ENCODE data around the gene EFCAB13. TPM values are rescaled to one million over a fixed set of nuclear protein-coding genes. Genes with fewer than 3 reads are reported as not detected.

The EFCAB13 gene
- total RNA-seq, 3 donors from 2014 or later, result 2.7 to 15.3 (median 4.7) TPM

DNA sequence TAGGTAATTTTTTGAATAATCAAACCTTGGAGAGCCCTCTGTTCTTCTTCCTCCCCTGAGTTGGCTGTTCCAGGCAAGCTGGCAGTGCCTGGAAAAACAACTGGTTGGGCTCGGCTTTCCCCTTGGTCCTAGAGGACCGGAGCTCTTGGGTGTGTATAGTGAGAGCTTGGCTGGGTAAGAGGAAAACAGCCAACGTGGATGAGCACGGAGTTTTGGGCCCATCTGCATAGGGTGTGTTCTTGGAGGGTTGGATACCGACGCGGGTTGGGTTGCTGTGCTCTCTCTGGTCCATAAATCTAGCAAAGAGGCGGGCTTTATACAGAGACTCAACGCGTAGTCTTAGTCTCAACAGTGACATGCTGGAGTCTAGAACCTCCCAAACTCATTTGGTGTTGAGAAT, 46.9 kb upstream of the EFCAB13 start:
- DNase-seq (peak in 2 of 3 donors; percentile 53 to 54), ATAC-seq (peak; percentile 45)
- Histone ChIP-seq H3K36me3 (ENCODE audit: low read depth) (no peaks in the 10 kb centered on the region), H3K9me3 (no peaks in the 10 kb centered on the region), H3K4me3 (no peak overlapping the region), H3K4me1 (ENCODE audit: low read depth) (peaks cover 18% of the 10 kb centered on the region)
- TF ChIP-seq, protein P1, sequence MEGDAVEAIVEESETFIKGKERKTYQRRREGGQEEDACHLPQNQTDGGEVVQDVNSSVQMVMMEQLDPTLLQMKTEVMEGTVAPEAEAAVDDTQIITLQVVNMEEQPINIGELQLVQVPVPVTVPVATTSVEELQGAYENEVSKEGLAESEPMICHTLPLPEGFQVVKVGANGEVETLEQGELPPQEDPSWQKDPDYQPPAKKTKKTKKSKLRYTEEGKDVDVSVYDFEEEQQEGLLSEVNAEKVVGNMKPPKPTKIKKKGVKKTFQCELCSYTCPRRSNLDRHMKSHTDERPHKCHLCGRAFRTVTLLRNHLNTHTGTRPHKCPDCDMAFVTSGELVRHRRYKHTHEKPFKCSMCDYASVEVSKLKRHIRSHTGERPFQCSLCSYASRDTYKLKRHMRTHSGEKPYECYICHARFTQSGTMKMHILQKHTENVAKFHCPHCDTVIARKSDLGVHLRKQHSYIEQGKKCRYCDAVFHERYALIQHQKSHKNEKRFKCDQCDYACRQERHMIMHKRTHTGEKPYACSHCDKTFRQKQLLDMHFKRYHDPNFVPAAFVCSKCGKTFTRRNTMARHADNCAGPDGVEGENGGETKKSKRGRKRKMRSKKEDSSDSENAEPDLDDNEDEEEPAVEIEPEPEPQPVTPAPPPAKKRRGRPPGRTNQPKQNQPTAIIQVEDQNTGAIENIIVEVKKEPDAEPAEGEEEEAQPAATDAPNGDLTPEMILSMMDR (IDR thresholded peaks at IDR 0.05), result no peak
- intact Hi-C loops (cut with DNase I, micrococcal nuclease), result no loop called here

DNA sequence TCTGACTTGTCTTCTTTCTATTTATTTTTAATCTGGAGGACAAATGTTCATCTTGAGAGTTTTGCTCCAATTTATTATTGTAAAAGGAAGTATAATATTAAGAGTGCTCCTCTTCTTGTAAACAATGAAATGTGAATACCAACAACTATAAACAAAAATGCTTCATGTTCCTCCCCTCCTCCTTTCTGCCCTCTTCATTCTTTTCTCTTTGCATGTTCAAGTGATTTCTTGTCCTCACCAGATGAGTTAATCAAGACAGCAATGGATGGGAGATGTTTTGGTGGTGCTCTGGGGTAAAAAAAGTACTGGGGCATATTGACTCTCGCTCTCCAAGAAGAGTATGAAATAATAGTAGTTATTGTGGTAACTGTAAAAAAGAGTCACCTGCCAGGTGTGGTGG, 45.8 kb upstream of the EFCAB13 start:
- Histone ChIP-seq H3K4me1 (ENCODE audit: low read depth) (peaks cover 18% of the 10 kb centered on the region), H3K36me3 (ENCODE audit: low read depth) (no peaks in the 10 kb centered on the region), H3K9me3 (no peaks in the 10 kb centered on the region), H3K4me3 (no peak overlapping the region)
- intact Hi-C loops (cut with DNase I, micrococcal nuclease), result no loop called here
- DNase-seq (no peak), ATAC-seq (no peak)
- TF ChIP-seq, protein P1 (IDR thresholded peaks at IDR 0.05), result no peak

DNA sequence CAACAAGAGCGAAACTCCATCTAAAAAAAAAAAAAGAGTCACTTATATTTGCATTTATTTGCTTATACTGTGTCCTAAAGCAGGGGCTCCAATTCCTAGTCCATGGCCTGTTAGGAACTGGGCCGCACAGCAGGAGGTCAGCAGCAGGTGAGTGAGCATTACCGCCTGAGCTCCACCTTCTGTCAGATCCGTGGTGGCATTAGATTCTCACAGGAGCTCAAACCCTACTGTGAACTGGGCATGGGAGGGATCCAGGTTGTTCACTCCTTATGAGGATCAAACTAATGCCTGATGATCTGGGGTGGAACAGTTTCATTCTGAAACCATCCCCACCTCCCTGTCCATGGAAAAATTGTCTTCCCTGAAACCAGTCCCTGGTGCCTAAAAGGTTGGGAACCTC, 45.2 kb upstream of the EFCAB13 start:
- intact Hi-C loops (cut with DNase I, micrococcal nuclease), result no loop called here
- no peak for ATAC-seq
- TF ChIP-seq, protein P1 (IDR thresholded peaks at IDR 0.05), result no peak

DNA sequence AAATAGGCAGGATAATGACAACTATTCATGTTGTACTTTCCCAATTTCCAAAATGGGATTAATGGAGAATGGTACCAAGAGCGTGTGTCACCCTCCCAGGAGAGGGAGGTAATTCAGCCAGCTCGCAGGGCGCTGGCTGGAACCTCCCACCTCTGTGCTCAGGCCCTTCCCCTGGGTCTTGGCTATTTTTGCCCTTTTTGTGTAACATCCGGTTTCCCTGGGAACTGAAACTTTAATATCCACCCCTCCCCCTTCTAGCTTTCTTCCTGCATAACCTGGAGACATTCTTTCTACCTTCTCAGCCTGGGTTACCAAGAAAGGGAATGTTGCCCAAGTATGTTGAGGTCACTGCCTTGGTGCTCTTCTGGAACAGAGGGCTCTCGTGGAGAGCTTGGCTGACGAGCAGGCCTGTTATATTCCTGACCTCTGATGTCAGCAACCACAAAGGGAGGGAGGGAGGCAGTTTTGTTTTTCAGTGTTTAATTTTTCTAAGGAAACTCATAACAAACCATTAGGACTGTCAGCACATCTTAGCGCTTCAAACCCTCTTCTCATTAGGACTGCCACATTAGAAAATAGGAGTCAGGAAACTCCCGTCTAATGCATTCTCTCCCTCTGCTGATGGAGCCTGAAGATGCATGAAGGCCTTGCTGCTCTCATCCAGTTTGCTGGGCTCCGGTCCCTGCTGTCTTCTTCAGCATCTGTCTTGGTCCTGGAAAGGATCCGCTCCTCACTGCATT, 44.5 kb upstream of the EFCAB13 start:
- peaks cover 18% of the 10 kb centered on the region for H3K4me1 ChIP-seq (ENCODE audit: low read depth)
- H3K4me3 ChIP-seq, result no peak overlapping the region
- TF ChIP-seq, protein P1 (IDR thresholded peaks at IDR 0.05), result no peak
- no peaks in the 10 kb centered on the region for H3K36me3 ChIP-seq (ENCODE audit: low read depth)
- DNase-seq (peak in 1 of 3 donors; percentile 47), ATAC-seq (peak; percentile 56)
- no peaks in the 10 kb centered on the region for H3K9me3 ChIP-seq
- intact Hi-C loops (cut with DNase I, micrococcal nuclease), result no loop called here

More for the DNA sequence above, 45.2 kb upstream of the EFCAB13 start:
- Histone ChIP-seq H3K4me3 (no peak overlapping the region), H3K9me3 (no peaks in the 10 kb centered on the region), H3K36me3 (ENCODE audit: low read depth) (no peaks in the 10 kb centered on the region), H3K4me1 (ENCODE audit: low read depth) (peaks cover 18% of the 10 kb centered on the region)
- DNase-seq, result no peak

DNA sequence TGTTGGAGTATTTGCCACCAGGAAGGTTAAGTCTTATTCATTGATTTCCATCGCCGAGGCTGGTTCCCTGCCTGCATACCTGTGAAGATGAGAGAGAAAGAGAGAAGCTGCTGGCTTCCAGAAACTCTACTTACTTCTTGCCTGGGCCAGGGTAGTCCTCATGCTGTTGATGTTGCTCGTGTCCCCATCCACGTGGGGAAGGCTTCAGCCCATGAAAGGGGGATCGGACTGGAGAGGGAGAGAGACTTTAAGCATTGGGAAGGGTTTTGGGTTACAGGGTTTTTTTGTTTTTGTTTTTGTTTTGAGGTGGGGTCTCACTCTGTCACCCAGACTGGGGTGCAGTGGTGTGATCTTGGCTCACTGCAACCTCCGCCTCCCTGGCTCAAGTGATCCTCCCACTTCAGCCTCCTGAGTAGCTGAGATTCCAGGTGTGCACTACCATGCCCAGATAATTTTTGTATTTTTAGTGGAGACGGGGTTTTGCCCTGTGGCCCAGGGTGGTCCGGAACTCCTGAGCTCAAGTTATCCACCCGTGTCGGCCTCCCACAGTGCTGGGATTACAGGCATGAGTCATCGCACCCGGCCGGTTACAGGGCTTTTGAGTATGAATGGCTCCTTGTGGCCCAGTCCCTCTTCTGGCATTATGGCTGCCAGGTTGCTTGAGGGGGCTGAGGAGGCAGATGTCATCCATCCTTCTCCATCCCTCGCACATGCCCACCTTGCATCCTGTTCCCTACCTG, 43.5 kb upstream of the EFCAB13 start:
- ATAC-seq (peak; percentile 19), DNase-seq (no peak)
- H3K4me1 ChIP-seq (ENCODE audit: low read depth), result peaks cover 18% of the 10 kb centered on the region
- no peaks in the 10 kb centered on the region for H3K9me3 ChIP-seq
- no peaks in the 10 kb centered on the region for H3K36me3 ChIP-seq (ENCODE audit: low read depth)
- intact Hi-C loops (cut with DNase I, micrococcal nuclease), result no loop called here
- H3K4me3 ChIP-seq, result no peak overlapping the region
- TF ChIP-seq, protein P1 (IDR thresholded peaks at IDR 0.05), result no peak
